22Rv1 (cell line): ENCODE results near the gene RANBP1.

ENCODE experiments used
- ZFX ChIP-seq: fragments of 450-650 bp; IDR thresholded peaks from 2 replicates; pipeline ENCODE4 v1.6.1; 2017; ENCODE audit warnings: antibody characterized with exemption, borderline replicate concordance
- TF ChIP-seq, protein P1 (sequence below): fragments of 450-650 bp; IDR thresholded peaks from 2 replicates; pipeline ENCODE4 v1.5.1; 2017; ENCODE audit warnings: mild to moderate bottlenecking

- TF ChIP-seq, protein P1, sequence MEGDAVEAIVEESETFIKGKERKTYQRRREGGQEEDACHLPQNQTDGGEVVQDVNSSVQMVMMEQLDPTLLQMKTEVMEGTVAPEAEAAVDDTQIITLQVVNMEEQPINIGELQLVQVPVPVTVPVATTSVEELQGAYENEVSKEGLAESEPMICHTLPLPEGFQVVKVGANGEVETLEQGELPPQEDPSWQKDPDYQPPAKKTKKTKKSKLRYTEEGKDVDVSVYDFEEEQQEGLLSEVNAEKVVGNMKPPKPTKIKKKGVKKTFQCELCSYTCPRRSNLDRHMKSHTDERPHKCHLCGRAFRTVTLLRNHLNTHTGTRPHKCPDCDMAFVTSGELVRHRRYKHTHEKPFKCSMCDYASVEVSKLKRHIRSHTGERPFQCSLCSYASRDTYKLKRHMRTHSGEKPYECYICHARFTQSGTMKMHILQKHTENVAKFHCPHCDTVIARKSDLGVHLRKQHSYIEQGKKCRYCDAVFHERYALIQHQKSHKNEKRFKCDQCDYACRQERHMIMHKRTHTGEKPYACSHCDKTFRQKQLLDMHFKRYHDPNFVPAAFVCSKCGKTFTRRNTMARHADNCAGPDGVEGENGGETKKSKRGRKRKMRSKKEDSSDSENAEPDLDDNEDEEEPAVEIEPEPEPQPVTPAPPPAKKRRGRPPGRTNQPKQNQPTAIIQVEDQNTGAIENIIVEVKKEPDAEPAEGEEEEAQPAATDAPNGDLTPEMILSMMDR, result no peak
- no peak for TF ChIP-seq ZFX
Measured at GRCh38 chr22:20105456-20106204, 10.3 kb upstream of the RANBP1 start.
